ENCODE results near the gene FUNDC2.
A peak's percentile ranks its signal among the peaks of the same experiment; 100 is the strongest.

The FUNDC2 gene

GRCh38 chrX:155023907-155024833 is 2.5 kb upstream of the FUNDC2 start:
- no peak for DNase-seq

- DNase-seq: no peak
Observed at GRCh38 chrX:155026420-155026726, 271 bp upstream of the FUNDC2 start.

DNA sequence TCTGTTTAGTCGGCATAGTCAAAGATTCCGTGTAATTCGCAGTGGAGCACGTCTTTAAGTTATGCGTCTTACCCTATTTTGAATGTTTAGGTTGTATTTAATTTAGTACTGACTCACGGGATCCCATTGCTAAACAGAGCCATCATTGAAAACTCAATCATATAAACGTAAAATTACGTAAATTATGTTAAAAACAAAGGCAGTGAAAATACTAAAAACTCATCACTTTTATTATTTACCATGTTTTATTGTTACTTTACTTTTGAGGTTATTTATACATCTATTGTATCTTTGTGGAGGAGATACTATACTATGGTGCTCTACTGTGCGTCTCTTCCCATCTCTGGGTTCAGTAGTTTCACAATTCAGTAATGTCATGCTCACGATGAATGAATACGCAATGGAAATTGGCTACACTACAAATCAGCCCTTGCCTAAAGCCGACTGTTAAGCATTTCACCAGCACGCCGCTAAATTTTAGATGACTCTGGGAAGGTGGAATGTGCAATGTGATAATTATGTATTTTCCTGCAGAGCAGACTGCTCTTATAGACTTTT is 944 bp downstream of the FUNDC2 start:
- peak in 1 of 51 donors; percentile 0 for DNase-seq

DNA sequence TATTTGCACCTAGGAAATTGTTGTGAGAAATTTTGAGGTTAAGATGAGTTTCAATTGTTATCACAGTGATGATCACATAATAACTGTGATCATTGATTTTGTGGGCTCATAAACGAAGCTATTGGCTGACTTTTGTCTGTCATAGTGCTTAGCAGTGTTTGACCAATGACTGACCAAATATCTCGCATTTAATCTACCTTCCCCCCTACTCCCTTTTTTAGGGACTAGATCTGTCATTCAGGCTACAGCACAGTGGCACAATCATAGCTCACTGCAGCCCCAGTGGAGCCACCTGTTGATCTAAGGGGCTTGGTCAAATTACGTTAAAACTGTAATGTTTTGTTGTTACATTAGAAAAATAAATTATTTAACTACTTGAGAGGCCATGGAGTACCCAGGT is 1.5 kb downstream of the FUNDC2 start:
- DNase-seq: no peak

- no peak for DNase-seq
Observed at GRCh38 chrX:155028877-155029291, 2.2 kb downstream of the FUNDC2 start.

GRCh38 chrX:155031657-155032056 is 5.0 kb downstream of the FUNDC2 start:
- no peak for DNase-seq

GRCh38 chrX:155035688-155036087 is 9.0 kb downstream of the FUNDC2 start:
- DNase-seq: no peak

DNA sequence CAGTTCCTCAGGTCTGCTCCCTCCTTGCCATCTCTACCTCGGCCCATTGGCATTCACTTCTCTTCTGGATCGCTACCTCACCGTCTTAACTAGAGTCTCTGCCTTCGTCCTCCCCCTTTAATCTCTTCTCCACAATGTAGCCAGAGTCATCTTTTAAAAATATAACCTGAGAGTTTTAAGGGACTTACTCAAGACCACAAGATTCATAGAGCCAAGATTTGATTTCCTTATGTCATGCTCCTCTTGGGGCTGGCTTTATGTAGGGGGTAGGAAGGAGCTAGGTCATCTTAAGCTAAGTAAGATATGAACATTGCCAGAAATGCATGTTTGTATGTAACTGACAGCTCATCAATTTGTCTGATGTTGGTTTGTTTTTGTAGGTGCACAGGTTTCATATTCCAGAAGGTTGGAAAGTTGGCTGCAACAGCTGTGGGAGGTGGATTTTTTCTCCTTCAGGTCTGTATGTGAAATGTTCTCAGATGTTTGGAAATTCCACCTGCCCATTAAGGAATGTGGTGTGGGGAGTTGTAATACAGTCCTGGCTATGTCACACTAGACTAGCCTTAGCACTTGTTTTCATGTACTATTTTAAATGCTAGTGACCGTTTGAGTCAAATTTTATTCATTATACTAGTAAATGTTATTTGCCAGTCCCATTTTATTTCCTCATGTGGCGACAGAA is 19.6 kb downstream of the FUNDC2 start:
- no peak for DNase-seq

DNA sequence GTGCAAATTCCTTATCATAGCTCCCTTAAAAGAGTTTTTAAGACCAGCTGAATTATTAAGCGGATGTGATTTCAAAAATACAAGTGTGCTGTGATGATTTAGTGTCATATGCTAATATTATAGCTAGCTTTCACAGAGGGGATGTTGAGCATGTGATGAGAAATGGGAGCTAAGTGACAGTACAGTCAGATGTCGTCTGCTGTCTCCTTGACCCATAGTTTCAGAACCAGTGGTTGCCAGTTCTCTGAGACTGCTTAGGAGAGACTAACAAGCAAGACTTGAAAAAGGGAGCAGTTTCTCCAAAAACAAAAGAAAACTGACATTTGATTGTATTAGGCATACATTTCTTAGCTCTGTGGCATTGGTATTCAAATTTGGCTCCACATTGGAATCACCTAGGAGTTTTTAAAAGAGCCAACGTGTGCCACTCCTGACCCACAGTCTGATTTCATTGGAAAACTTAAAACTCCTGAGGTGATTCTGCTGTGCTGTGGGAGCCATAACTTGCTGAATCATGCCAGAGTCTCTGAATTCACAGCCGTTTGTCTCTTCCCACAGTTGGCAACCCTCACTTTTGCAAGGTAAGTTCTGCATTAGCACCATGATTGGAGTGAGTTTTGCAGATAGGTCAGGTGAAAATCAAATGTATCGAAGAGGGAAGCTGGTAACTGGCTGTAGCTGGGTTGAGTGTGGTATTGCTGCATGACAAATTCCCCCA is 20.3 kb downstream of the FUNDC2 start:
- no peak for DNase-seq

DNA sequence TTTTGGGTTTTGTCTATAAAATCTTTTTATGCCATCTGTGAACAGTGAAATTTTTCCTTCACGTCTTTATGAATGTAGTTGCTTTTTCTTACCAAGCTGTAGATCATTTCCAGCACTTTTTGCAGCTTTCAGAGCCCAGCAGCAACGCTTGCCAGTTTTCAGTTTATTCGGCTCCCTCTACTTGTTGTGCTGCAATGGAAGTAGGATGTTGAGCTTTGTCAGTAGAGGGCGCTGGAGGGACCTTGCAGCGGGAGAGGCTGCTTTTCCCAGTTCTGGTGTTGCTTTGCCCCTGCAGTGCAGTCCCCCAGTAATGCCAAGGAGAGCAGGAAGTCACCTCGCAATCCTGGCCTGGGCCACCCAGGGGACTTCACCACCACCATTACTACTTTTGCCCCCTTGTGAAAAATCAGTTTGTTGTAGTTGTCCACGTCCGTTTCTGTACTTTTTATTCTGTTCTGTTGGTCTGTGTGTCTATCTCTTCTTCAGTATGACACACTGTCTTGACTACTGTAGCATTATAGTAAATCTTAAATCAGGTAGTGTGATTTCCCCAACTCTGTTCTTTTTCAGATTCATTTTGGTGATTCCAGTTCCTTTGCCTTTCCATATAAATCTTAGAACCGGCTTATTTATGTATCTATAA is 22.5 kb downstream of the FUNDC2 start:
- peak in 34 of 51 donors; percentile 0 to 55 (median 10) for DNase-seq

DNA sequence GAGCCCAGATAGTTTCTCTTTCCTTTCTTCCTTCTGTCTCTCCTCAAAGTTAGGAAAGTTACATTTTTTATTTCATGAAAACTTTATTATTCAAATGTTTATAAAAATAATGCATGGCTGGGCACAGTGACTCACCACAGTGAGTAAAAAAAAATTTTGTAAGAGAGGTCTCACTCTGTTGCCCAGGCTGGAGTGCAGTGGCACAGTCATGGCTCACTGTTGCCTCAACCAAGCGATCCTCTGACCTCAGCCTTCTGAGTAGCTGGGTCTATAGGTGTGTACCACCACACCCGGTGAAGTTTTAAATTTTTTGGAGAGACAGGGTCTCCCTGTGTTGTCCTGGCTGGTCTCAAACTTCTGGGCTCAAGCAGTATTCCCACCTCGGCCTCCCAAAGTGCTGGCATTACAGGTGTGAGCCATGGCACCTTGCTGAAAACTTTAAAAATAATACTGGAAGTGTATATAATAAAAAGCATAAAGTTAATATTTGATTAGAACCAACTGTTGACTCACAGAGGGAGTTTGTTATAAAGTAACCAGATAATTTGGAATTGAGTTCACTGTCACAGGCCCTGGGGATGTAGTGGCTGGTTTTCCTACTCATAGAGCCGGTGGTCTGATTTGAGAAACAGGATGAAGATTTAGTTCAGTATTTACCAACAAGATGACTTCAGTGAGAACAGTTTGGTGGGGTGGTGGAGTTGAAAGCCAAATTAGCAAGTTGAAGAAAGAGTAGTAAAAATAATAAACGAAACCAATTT is 26.3 kb downstream of the FUNDC2 start:
- DNase-seq: no peak

- no peak for DNase-seq
Observed at GRCh38 chrX:155053656-155054055, 27.0 kb downstream of the FUNDC2 start.

- DNase-seq: no peak
Observed at GRCh38 chrX:155054255-155054654, 27.6 kb downstream of the FUNDC2 start.

DNA sequence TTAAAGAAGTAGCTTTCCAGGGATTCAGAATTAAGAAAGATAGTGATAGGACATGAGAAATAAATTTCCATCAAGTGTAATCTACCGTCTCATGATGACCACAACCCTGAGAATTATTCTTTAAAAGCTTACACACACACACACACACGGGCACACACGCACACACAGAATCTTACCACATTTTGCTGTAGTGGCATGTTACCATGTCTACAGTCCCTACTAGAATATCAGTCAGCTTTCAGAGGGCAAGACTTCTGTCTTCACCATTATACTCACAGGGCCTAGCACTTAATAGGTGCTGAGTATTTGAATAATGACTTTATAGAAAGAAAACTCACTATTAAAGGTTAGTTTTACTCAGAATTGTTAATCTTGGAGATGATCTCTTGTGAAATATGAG is 28.9 kb downstream of the FUNDC2 start:
- no peak for DNase-seq

DNA sequence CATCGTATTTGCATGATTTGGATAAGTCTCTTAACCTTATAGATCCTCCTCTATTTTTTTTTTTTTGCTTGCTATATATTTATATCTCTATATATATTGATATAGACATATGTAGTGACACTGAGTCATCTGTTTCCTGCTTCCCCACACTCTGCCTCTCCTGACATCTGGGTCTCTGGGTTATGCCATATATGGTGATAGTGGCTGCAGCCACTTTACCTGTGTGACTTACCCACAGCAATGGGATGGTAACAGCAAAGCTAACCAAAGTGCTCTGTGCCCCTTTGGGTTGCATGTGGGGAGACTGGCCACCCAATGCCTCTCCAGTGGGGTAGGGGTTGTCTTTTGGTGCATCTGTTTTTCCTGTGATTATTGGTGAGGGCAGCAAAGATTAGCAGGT is 29.8 kb downstream of the FUNDC2 start:
- DNase-seq: no peak

DNA sequence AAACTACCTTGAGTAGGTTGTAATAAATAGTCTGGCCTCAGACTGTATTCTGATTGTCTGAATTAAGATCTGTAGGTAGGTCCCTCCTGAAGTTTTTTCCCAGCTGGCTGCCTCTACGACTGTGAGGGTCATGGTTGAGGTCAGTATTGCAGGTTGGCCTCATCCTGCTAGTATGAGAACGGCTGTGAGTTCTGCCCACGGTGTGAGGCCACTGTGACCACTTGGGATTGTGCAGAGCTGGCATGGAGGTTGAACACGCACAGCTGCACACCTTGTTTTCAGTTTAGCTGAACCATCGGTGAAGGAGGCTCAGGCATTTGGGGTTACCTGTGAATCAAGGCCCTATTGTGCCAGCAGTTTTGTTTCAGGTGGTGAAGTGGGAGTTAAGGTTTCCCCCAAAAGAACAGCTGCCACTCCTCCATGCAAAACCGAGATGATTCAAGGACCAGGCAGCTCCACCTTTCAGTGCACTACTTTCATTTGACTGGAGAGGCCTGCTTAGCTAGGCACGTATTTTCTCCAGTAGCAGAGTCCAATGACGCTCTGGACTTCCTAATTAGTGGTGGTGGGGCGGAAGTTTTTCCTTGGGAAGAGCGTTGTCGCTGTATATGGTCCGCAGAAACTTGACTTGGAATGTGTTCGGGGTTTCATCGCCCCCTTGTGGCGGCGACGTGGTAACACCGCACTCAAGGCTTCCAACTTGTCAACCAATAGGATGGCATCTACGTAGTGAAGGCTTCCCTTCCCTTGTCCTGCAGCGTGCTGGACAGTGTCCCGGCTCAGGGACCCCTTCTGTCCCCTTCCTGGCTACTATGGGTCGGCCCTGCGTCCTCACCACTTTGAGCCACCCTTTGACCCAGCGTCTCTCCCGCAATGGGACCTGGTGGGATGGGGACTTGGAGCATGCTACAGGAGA is 30.5 kb downstream of the FUNDC2 start:
- peak in 40 of 51 donors; percentile 1 to 68 (median 24) for DNase-seq

- DNase-seq: no peak
Observed at GRCh38 chrX:155061760-155062159, 35.1 kb downstream of the FUNDC2 start.

DNA sequence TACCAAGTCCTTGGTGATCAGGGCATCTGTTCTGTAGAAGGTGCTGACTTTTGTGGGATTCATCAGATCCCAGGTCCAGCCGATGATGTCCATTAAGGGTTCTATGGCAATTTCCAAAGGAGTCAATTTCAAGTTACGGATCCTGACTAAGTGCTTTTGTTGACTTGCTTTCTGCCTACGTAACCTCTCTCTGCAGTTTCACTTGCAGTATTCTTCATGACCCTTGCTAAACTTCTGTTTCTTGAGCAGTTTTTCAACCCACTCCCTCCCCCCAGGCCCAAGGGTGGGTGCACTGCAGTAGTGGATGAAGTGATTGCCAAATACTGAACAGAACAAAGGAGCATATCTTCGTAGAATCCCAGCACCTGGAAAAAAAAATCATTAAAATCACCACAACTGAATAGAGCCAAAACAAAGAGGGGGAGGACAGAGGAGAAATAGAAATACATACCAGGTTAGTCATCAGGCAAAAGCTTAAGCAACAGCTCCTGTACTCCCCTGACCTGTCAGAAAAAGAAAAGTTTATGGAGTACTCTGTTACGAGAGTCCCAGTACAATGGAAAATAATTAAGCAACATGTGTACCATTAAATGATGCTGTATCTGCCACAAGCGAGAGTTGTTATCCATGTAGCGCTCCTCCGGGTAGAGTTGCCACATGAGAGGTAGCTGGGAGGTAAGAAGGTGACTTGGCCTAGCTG is 38.5 kb downstream of the FUNDC2 start:
- DNase-seq: no peak

GRCh38 chrX:155068165-155068564 is 41.5 kb downstream of the FUNDC2 start:
- no peak for DNase-seq

Measured in hypothalamus (tissue), 51 donors.